HS-27A (cell line): Measurements from ENCODE around the gene PFKFB4.
"Not testable (repeated sequence)": the region's sequence is repeated elsewhere in the genome, so short reads cannot be mapped to it uniquely, and the experiment has no call there.

ENCODE experiments used
- DNase-seq: peaks from one replicate; pipeline ENCODE4 v3.0.0-alpha.2; 2012; ENCODE audit warnings: low read depth, missing footprints

The PFKFB4 gene

GRCh38 chr3:48558493-48559134 is 2.0 kb upstream of the PFKFB4 start:
- no peak for DNase-seq

- DNase-seq = no peak
Measured at GRCh38 chr3:48555949-48556795, 431 bp downstream of the PFKFB4 start.

DNA sequence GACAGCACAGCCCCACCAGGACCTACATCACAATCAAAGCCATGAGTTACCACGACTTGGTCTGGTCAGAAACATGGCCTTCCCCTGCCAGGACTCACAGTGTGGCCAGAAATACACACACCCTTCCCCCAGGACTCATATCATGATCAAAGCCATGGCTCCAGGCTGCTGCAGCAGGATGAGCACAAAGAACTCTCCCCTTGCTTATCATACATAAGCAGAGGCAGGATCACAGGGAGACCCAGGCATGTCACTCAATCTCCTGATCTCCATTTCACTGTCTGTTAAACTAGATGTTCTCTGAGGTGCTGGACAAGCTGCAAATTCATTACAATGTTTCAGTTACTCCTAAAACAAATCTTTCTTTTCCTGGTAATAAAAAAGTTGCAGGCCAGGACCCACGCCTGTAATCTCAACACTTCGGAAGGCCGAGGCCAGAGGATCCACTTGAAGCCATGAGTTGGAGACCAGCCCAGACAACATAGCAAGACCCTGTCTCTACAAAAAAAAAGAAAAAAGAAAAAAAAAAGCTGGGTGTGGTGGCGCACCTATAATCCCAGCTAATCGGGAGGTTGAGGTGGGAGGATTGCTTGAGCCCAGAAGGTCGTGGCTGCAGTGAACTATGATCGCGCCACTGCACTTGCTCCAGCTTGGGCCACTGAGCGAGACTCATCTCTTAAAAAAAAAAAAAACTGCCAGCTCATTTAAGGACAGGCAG is 1.2 kb downstream of the PFKFB4 start:
- no peak for DNase-seq

- DNase-seq = no peak
Measured at GRCh38 chr3:48553886-48554845, 2.4 kb downstream of the PFKFB4 start.

- no peak for DNase-seq
Measured at GRCh38 chr3:48553361-48553760, 3.2 kb downstream of the PFKFB4 start.

DNA sequence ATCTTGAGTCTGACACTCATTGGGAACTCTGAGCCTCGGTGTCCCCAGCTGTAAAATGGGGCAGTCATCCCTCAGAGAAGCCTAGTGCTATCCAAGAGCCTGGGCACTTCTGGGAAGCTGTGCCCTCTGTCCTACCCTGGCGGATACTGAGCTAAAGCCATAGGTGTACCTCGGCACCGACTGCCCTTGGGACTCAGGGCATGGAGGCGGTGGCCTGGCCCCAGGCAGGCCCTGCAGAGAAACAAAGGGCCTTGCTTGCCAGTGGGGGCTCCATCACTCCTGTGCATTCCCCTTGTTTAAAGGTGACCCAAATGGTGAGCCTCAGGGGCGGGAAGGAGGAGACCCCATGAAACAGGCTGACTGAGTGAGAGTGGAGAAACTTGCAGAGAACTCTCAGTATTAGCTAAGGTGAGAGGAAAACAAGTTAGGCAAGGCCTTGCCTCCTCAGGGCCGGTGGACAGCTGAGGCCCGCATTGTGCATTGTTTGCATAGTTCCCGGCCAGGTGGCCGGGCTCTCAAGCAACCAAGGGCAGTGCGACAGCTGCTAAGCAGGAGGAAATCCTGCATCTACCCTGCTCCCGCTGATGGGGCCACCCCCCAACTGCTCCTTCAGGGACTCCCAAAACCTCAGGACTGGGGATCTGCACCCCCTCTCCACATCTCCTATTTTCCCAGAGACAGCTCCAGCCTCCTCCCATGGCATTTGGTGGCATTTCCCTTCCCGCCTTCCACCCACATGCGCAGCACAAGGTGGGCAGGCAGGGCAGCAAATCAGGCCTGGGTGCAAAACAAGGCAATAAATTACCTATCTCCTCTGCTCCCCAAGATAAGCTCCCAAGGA is 4.3 kb downstream of the PFKFB4 start:
- DNase-seq = no peak

DNA sequence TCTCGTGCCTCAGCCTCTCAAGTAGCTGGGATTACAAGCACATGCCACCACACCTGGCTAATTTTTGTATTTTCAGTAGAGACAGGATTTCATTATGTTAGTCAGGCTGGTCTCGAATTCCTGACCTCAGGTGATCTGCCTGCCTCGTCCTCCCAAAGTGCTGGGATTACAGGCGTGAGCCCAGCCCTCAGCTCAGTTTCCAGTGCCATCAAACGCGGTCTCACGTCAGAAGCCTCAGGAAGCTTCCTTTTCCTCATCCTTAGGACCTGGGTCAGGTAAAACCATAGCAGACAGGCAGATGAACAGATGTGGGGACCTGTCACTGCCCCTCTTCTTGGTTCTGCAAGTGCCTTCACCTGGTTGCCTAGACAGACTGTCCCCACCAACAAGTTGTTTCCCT is 5.0 kb downstream of the PFKFB4 start:
- not testable (repeated sequence) for DNase-seq

- DNase-seq = no peak
Measured at GRCh38 chr3:48548729-48549705, 7.6 kb downstream of the PFKFB4 start.

DNA sequence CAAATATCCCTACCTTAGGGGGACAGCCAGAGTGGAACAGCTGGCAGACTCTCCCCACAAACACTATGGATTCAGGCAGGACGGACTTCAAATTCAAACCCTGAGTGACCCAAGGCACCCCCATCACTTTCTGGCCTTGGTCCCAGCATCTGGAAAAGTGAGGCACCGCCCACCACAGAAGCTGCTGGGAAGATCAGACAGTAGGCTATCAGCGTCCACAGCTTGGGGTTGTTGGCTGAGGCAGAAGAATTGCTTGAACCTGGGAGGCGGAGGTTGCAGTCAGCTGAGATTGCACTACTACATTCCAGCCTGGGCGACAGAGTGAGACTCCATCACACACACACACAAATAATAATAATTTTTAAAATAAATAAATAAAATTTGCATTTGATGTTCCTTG is 8.5 kb downstream of the PFKFB4 start:
- no peak for DNase-seq

DNA sequence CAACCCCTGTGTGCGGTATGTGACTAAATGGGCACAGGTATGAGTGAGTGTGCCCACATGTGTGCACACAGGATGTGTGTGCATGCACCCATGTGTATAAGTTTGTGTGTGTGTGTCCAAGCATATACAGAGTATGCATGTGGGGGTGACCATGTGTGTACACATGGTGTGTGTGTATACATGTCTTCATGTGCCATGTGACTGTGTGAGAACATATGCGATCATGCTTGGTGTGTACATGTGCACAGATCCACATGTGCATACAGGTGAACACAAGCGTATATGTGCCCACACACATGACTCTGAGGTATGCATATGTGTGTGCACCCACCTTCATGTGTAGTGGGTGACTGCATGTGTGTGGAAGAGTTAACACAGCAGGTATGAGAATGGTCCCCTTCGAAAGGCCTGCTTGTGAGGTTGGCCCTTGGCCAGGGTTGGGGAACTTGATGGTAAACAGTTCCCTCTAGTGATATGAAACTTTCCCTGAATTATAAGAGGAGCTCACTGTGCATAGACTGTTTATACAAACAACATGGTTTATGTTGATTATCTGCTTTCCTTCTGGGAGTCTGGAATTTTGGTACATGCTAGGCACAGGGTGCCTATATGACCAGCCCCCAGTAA is 10.3 kb downstream of the PFKFB4 start:
- no peak for DNase-seq

- DNase-seq = no peak
Measured at GRCh38 chr3:48544141-48544540, 12.5 kb downstream of the PFKFB4 start.

DNA sequence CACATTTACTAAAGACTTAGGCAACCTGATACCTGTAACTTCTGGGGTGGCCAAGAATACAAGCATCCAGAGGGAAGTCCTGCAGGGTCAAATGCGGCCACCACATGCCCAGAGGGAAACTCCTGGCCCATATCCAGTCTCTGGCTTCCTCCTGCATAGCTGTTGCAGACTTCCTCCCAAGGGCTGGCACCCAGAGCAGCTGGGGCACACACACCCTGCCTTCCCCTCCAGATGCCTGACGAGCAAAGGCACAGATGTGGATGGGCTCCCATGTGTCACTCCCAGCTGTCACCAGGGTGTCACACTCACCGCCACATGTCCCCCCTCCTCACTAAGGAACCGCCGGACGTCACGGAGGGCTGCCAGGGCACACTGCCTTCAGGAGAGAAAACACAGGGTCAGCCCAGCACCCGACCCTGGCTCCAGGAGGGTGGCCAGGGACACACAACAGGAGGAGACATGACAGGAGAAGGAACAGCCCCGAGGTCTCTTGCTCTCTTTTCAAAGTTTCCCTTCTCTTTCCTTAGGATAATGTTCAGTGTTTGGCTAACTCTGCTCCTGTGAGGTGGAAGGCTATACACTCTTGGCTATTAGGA is 13.2 kb downstream of the PFKFB4 start:
- no peak for DNase-seq

- no peak for DNase-seq
Measured at GRCh38 chr3:48538451-48538850, 18.2 kb downstream of the PFKFB4 start.

GRCh38 chr3:48536785-48537184 is 19.8 kb downstream of the PFKFB4 start:
- no peak for DNase-seq

GRCh38 chr3:48536116-48536515 is 20.5 kb downstream of the PFKFB4 start:
- no peak for DNase-seq

GRCh38 chr3:48535578-48535977 is 21.0 kb downstream of the PFKFB4 start:
- no peak for DNase-seq

- DNase-seq = no peak
Measured at GRCh38 chr3:48532977-48533337, 23.6 kb downstream of the PFKFB4 start.

DNA sequence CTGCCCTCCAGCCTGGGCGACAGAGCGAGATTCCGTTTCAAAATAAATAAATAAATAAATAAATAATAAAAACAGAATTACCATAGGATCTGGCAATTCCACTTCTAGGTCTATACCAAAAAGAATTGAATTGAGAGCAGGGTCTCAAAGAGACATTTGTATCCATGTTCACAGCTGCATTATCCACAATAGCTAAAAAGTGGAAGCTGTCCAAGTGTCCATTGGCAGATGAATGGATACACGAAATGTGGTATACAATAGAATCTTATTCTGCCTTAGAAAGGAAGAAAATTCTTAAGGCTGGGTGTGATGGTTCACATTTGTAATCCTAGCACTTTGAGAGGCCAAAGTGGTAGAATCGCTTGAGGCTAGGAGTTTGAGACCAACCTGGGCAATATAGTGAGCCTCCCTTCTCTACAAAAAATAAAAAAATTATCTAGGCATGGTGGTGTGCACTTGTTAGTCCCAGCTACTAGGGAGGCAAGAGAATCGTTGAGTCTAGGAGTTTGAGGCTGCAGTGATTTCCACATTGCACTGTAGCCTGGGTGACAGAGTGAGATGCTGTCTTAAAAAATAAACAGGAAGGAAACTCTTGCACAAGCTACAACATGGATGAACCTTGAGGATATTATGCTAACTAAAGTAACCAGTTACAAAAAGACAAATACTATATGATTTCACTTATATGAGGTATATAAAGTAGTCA is 24.2 kb downstream of the PFKFB4 start:
- DNase-seq = no peak
